Naive thymus-derived CD4-positive, alpha-beta T cell (primary cell): ENCODE results near the gene RGS5. TPM values are rescaled to one million over a fixed set of nuclear protein-coding genes. Genes with fewer than 3 reads are reported as not detected.

ENCODE experiments used
- ATAC-seq: fragments of 150-1000 bp; cut with Tn5 transposase; 2 replicates; pipeline ENCODE4 v1.10.0; 2021; ENCODE audit warnings: mild to moderate bottlenecking, moderate library complexity
- CTCF ChIA-PET: fragments of 350-600 bp; sonication (Branson Sonifier 250); formaldehyde crosslinking; loops from one replicate; lab custom pipeline; 2021; ENCODE audit warnings: antibody characterized with exemption; lab: Charles Lee
- POLR2A ChIA-PET: fragments of 350-600 bp; sonication (Branson Sonifier 250); formaldehyde crosslinking; loops from one replicate; lab custom pipeline; 2021; ENCODE audit warnings: antibody characterized with exemption, inconsistent platforms; lab: Charles Lee
- DNase-seq, 9 donors: peaks; one replicate each; pipeline versions ENCODE4 v3.0.0 to v3.0.0-alpha.2; 2020 to 2022; ENCODE audit warnings: mixed read lengths in 1 of 9
- H3K27ac ChIP-seq: one replicate; pipeline ENCODE4 v1.7.0; 2013; ENCODE audit warnings: mild to moderate bottlenecking, low read depth, low read length, moderate library complexity
- H3K27me3 ChIP-seq, 2 donors: one replicate each; pipeline ENCODE4 v1.7.0; 2013; ENCODE audit warnings: low read length in 2 of 2, mild to moderate bottlenecking in 2 of 2, moderate library complexity in 2 of 2; ENCODE audit not compliant: control insufficient read depth in 2 of 2, insufficient read depth in 2 of 2
- H3K36me3 ChIP-seq, 3 experiments: 1 replicate in 2 of 3; 2 replicates in 1 of 3; pipeline ENCODE4 v1.7.0; 2013; ENCODE audit warnings: low read length in 3 of 3, mild to moderate bottlenecking in 3 of 3, moderate library complexity in 1 of 3; ENCODE audit not compliant: insufficient read depth in 3 of 3, control insufficient read depth in 2 of 3
- H3K4me1 ChIP-seq, 2 donors: one replicate each; pipeline ENCODE4 v1.7.0; 2013; ENCODE audit warnings: low read length in 2 of 2, mild to moderate bottlenecking in 2 of 2, moderate library complexity in 1 of 2; ENCODE audit not compliant: control insufficient read depth in 2 of 2, insufficient read depth in 2 of 2
- H3K4me3 ChIP-seq: 2 replicates; pipeline ENCODE4 v1.7.0; 2013; ENCODE audit warnings: mild to moderate bottlenecking, low read length
- H3K9me3 ChIP-seq, 3 experiments: 1 replicate in 2 of 3; 2 replicates in 1 of 3; pipeline ENCODE4 v1.7.0; 2013; ENCODE audit warnings: low read length in 3 of 3; ENCODE audit not compliant: control insufficient read depth in 2 of 3
- H3K27ac Mint-ChIP-seq, 9 donors: one replicate each; pipeline ENCODE4 v1.8.0; 2020 to 2022; ENCODE audit warnings: mixed read lengths in 9 of 9, mild to moderate bottlenecking in 8 of 9, moderate library complexity in 5 of 9, inconsistent platforms in 2 of 9
- H3K27me3 Mint-ChIP-seq, 5 donors: one replicate each; pipeline ENCODE4 v1.8.0; 2021 to 2022; ENCODE audit warnings: mixed read lengths in 5 of 5, mild to moderate bottlenecking in 1 of 5
- H3K36me3 Mint-ChIP-seq, 5 donors: one replicate each; pipeline ENCODE4 v1.8.0; 2020 to 2022; ENCODE audit warnings: mixed read lengths in 5 of 5, mild to moderate bottlenecking in 3 of 5, inconsistent platforms in 1 of 5
- H3K4me1 Mint-ChIP-seq, 7 donors: one replicate each; pipeline ENCODE4 v1.8.0; 2020 to 2022; ENCODE audit warnings: mixed read lengths in 7 of 7, mild to moderate bottlenecking in 3 of 7, inconsistent platforms in 1 of 7
- H3K4me3 Mint-ChIP-seq, 10 donors: one replicate each; pipeline ENCODE4 v1.8.0; 2020 to 2022; ENCODE audit warnings: mild to moderate bottlenecking in 10 of 10, mixed read lengths in 10 of 10, moderate library complexity in 6 of 10, inconsistent platforms in 2 of 10
- H3K9me3 Mint-ChIP-seq, 11 donors: one replicate each; pipeline ENCODE4 v1.8.0; 2020 to 2022; ENCODE audit warnings: mixed read lengths in 11 of 11, mild to moderate bottlenecking in 4 of 11, inconsistent platforms in 1 of 11, moderate library complexity in 1 of 11
- intact Hi-C, 2 donors: fragments of 100-400 bp; cut with micrococcal nuclease; formaldehyde crosslinking; loops; one replicate each; pipeline ENCODE4 v1.15.1; 2023
- polyA plus RNA-seq, 2 donors: library from polyadenylated mRNA; unstranded; fragments of 300-500 nt; fragmentation: Illumina TruSeq; gene quantifications; one replicate each; pipeline ENCODE4 v1.2.3, GENCODE V29; 2021
- total RNA-seq, 6 experiments: library from RNA in 5 of 6; stranded (reverse) in 5 of 6; gene quantifications; 1 replicate in 5 of 6; 2 replicates in 1 of 6; pipeline ENCODE4 v1.2.3 and lab custom pipeline; 2021 to 2026

The RGS5 gene
- total and polyA plus RNA-seq, 7 experiments from 2014 or later: 0.50 to 7.6 (median 4.0) TPM

GRCh38 chr1:163104385-163105099 lies 98.2 kb downstream of the RGS5 start:
- intact Hi-C loops: no loop called here
- no peak overlapping the region for H3K27ac Mint-ChIP-seq
- H3K4me3 Mint-ChIP-seq: no peak overlapping the region
- no peaks in the 10 kb centered on the region for H3K27me3 ChIP-seq
- no peaks in the 10 kb centered on the region for H3K36me3 Mint-ChIP-seq
- peaks cover 8 to 36% (median 23%) of the 10 kb centered on the region in 5 donors for H3K27me3 Mint-ChIP-seq
- DNase-seq (no peak), ATAC-seq (no peak)
- no peak overlapping the region for H3K4me3 ChIP-seq
- no peaks in the 10 kb centered on the region for H3K4me1 ChIP-seq
- ChIA-PET POLR2A (no interaction called here), CTCF (no interaction called here)
- no peaks in the 10 kb centered on the region for H3K36me3 ChIP-seq
- H3K9me3 ChIP-seq: no peaks in the 10 kb centered on the region
- H3K27ac ChIP-seq: no peak overlapping the region
- H3K4me1 Mint-ChIP-seq: no peaks in the 10 kb centered on the region
- H3K9me3 Mint-ChIP-seq: peaks cover 0 to 7% (median 2%) of the 10 kb centered on the region in 11 donors

- no peaks in the 10 kb centered on the region for H3K27me3 ChIP-seq
- CTCF ChIA-PET: no interaction called here
- ATAC-seq: no peak
- Mint-ChIP-seq H3K27ac (no peak overlapping the region), H3K36me3 (no peaks in the 10 kb centered on the region), H3K4me1 (no peaks in the 10 kb centered on the region), H3K27me3 (peaks cover 8 to 29% (median 23%) of the 10 kb centered on the region in 5 donors), H3K4me3 (no peak overlapping the region), H3K9me3 (peaks cover 0 to 4% (median 0%) of the 10 kb centered on the region in 11 donors)
- no peak overlapping the region for H3K27ac ChIP-seq
- H3K4me1 ChIP-seq: no peaks in the 10 kb centered on the region
- POLR2A ChIA-PET: no interaction called here
- H3K9me3 ChIP-seq: no peaks in the 10 kb centered on the region
- no peak overlapping the region for H3K4me3 ChIP-seq
- H3K36me3 ChIP-seq: no peaks in the 10 kb centered on the region
- intact Hi-C loops: no loop called here
- no peak for DNase-seq
Measured at GRCh38 chr1:163102590-163102989, 100.1 kb downstream of the RGS5 start.

- DNase-seq (no peak), ATAC-seq (no peak)
- ChIA-PET CTCF (no interaction called here), POLR2A (no interaction called here)
- peaks cover 0 to 47% (median 20%) of the 10 kb centered on the region in 5 donors for H3K27me3 Mint-ChIP-seq
- H3K9me3 Mint-ChIP-seq: peaks cover 0 to 2% (median 0%) of the 10 kb centered on the region in 11 donors
- intact Hi-C loops: no loop called here
- H3K27ac Mint-ChIP-seq: no peak overlapping the region
- no peak overlapping the region for H3K27ac ChIP-seq
- peaks cover 0 to 5% of the 10 kb centered on the region in 2 donors for H3K27me3 ChIP-seq
- H3K36me3 ChIP-seq: no peaks in the 10 kb centered on the region
- H3K4me1 ChIP-seq: no peaks in the 10 kb centered on the region
- no peak overlapping the region for H3K4me3 ChIP-seq
- H3K9me3 ChIP-seq: no peaks in the 10 kb centered on the region
- H3K36me3 Mint-ChIP-seq: no peaks in the 10 kb centered on the region
- H3K4me1 Mint-ChIP-seq: no peaks in the 10 kb centered on the region
- H3K4me3 Mint-ChIP-seq: no peak overlapping the region
Measured at GRCh38 chr1:163095213-163095612, 107.5 kb downstream of the RGS5 start.

GRCh38 chr1:163094589-163094988 lies 108.1 kb downstream of the RGS5 start:
- no peaks in the 10 kb centered on the region for H3K4me1 Mint-ChIP-seq
- no peak overlapping the region for H3K27ac Mint-ChIP-seq
- CTCF ChIA-PET: no interaction called here
- POLR2A ChIA-PET: no interaction called here
- no peak overlapping the region for H3K27ac ChIP-seq
- intact Hi-C loops: no loop called here
- no peak overlapping the region for H3K4me3 Mint-ChIP-seq
- H3K36me3 Mint-ChIP-seq: no peaks in the 10 kb centered on the region
- no peaks in the 10 kb centered on the region for H3K4me1 ChIP-seq
- no peaks in the 10 kb centered on the region for H3K9me3 ChIP-seq
- peaks cover 0 to 5% of the 10 kb centered on the region in 2 donors for H3K27me3 ChIP-seq
- ATAC-seq (no peak), DNase-seq (no peak)
- no peak overlapping the region for H3K4me3 ChIP-seq
- H3K36me3 ChIP-seq: no peaks in the 10 kb centered on the region
- peaks cover 0 to 2% (median 0%) of the 10 kb centered on the region in 11 donors for H3K9me3 Mint-ChIP-seq
- peaks cover 0 to 40% (median 17%) of the 10 kb centered on the region in 5 donors for H3K27me3 Mint-ChIP-seq

GRCh38 chr1:163094182-163094581 lies 108.5 kb downstream of the RGS5 start:
- no peaks in the 10 kb centered on the region for H3K4me1 ChIP-seq
- POLR2A ChIA-PET: no interaction called here
- intact Hi-C loops: no loop called here
- no peaks in the 10 kb centered on the region for H3K9me3 ChIP-seq
- H3K36me3 Mint-ChIP-seq: no peaks in the 10 kb centered on the region
- CTCF ChIA-PET: no interaction called here
- no peak overlapping the region for H3K27ac Mint-ChIP-seq
- DNase-seq (no peak), ATAC-seq (no peak)
- H3K27me3 Mint-ChIP-seq: peaks cover 0 to 39% (median 17%) of the 10 kb centered on the region in 5 donors
- H3K4me3 Mint-ChIP-seq: no peak overlapping the region
- peaks cover 0 to 2% (median 0%) of the 10 kb centered on the region in 11 donors for H3K9me3 Mint-ChIP-seq
- H3K27ac ChIP-seq: no peak overlapping the region
- no peak overlapping the region for H3K4me3 ChIP-seq
- H3K27me3 ChIP-seq: peaks cover 0 to 5% of the 10 kb centered on the region in 2 donors
- no peaks in the 10 kb centered on the region for H3K4me1 Mint-ChIP-seq
- H3K36me3 ChIP-seq: no peaks in the 10 kb centered on the region

GRCh38 chr1:163093579-163093978 lies 109.1 kb downstream of the RGS5 start:
- Mint-ChIP-seq H3K27ac (no peak overlapping the region), H3K4me1 (no peaks in the 10 kb centered on the region), H3K27me3 (peaks cover 0 to 39% (median 17%) of the 10 kb centered on the region in 5 donors), H3K9me3 (peaks cover 0 to 2% (median 0%) of the 10 kb centered on the region in 11 donors), H3K4me3 (no peak overlapping the region), H3K36me3 (no peaks in the 10 kb centered on the region)
- POLR2A ChIA-PET: no interaction called here
- no peak for ATAC-seq
- CTCF ChIA-PET: no interaction called here
- H3K27me3 ChIP-seq: peaks cover 0 to 5% of the 10 kb centered on the region in 2 donors
- H3K4me1 ChIP-seq: no peaks in the 10 kb centered on the region
- intact Hi-C loops: no loop called here
- no peak overlapping the region for H3K27ac ChIP-seq
- H3K36me3 ChIP-seq: no peaks in the 10 kb centered on the region
- no peak overlapping the region for H3K4me3 ChIP-seq
- no peaks in the 10 kb centered on the region for H3K9me3 ChIP-seq
- DNase-seq: no peak

- Histone ChIP-seq H3K27me3 (peaks cover 0 to 5% of the 10 kb centered on the region in 2 donors), H3K27ac (no peak overlapping the region), H3K9me3 (no peaks in the 10 kb centered on the region), H3K4me3 (no peak overlapping the region), H3K36me3 (no peaks in the 10 kb centered on the region), H3K4me1 (no peaks in the 10 kb centered on the region)
- Mint-ChIP-seq H3K27ac (no peak overlapping the region), H3K27me3 (peaks cover 0 to 39% (median 17%) of the 10 kb centered on the region in 5 donors), H3K4me3 (no peak overlapping the region), H3K9me3 (peaks cover 0 to 2% (median 0%) of the 10 kb centered on the region in 11 donors), H3K4me1 (no peaks in the 10 kb centered on the region), H3K36me3 (no peaks in the 10 kb centered on the region)
- POLR2A ChIA-PET: no interaction called here
- DNase-seq (no peak), ATAC-seq (no peak)
- CTCF ChIA-PET: no interaction called here
- intact Hi-C loops: no loop called here
Measured at GRCh38 chr1:163093169-163093568, 109.5 kb downstream of the RGS5 start.
